ENCODE results near the gene SRGAP1. TPM values are rescaled to one million over a fixed set of nuclear protein-coding genes. Genes with fewer than 3 reads are reported as not detected.

Gene SRGAP1
- total RNA-seq, 1 donor from 2014 or later, result 3.0 TPM

DNA sequence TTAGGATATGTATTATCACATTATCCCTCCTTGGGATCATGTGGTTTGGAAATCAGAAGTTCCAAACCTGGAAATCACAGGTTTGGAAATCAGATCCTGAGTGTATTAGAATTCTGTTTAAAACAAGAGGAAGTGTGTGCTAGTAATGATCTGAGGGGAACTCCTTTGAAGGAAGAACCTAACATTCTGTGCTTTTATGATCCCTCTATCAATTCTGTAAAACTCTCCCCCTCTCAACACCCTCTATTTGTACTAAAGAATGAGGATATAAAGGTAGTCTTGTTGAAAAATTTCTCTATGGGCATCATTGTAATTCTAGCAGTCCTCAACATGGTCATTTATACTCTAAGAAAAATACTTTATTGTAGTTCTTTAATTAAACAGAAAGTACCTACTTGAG, 97.4 kb downstream of the SRGAP1 start:
- TF ChIP-seq EZH2phosphoT487 (IDR thresholded peaks at IDR 0.05) (no peak), EZH2 (IDR thresholded peaks at IDR 0.05) (no peak)
- TF ChIP-seq, protein P1, sequence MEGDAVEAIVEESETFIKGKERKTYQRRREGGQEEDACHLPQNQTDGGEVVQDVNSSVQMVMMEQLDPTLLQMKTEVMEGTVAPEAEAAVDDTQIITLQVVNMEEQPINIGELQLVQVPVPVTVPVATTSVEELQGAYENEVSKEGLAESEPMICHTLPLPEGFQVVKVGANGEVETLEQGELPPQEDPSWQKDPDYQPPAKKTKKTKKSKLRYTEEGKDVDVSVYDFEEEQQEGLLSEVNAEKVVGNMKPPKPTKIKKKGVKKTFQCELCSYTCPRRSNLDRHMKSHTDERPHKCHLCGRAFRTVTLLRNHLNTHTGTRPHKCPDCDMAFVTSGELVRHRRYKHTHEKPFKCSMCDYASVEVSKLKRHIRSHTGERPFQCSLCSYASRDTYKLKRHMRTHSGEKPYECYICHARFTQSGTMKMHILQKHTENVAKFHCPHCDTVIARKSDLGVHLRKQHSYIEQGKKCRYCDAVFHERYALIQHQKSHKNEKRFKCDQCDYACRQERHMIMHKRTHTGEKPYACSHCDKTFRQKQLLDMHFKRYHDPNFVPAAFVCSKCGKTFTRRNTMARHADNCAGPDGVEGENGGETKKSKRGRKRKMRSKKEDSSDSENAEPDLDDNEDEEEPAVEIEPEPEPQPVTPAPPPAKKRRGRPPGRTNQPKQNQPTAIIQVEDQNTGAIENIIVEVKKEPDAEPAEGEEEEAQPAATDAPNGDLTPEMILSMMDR (IDR thresholded peaks at IDR 0.05), result no peak
- no peak overlapping the region for H3K4me2 ChIP-seq
- no peaks in the 10 kb centered on the region for H4K20me1 ChIP-seq (ENCODE audit: low read depth)
- H3K36me3 Mint-ChIP-seq, result no peaks in the 10 kb centered on the region
- H3K4me3 Mint-ChIP-seq, result no peak overlapping the region
- H2AFZ ChIP-seq (replicated peaks), result no peak overlapping the region
- H3K9me3 ChIP-seq (ENCODE audit: low read depth), result no peaks in the 10 kb centered on the region
- H3K27ac ChIP-seq, result no peak overlapping the region
- H3K4me3 ChIP-seq, result no peak overlapping the region
- H3K9ac ChIP-seq, result no peak overlapping the region
- H3K27me3 Mint-ChIP-seq (ENCODE audit: insufficient read depth, low read depth), result no peaks in the 10 kb centered on the region
- no peaks in the 10 kb centered on the region for H3K9me3 Mint-ChIP-seq
- DNase-seq (ENCODE audit: low spot score), result no peak
- no peaks in the 10 kb centered on the region for H3F3A ChIP-seq (ENCODE audit: low read depth)
- H3K4me1 ChIP-seq, result peaks cover 10% of the 10 kb centered on the region
- no peaks in the 10 kb centered on the region for H3K36me3 ChIP-seq
- no peaks in the 10 kb centered on the region for H3K79me2 ChIP-seq (ENCODE audit: low read depth)
- no peak overlapping the region for H3K27ac Mint-ChIP-seq
- H3K27me3 ChIP-seq, result no peaks in the 10 kb centered on the region
- peaks cover 45% of the 10 kb centered on the region for H3K4me1 Mint-ChIP-seq

DNA sequence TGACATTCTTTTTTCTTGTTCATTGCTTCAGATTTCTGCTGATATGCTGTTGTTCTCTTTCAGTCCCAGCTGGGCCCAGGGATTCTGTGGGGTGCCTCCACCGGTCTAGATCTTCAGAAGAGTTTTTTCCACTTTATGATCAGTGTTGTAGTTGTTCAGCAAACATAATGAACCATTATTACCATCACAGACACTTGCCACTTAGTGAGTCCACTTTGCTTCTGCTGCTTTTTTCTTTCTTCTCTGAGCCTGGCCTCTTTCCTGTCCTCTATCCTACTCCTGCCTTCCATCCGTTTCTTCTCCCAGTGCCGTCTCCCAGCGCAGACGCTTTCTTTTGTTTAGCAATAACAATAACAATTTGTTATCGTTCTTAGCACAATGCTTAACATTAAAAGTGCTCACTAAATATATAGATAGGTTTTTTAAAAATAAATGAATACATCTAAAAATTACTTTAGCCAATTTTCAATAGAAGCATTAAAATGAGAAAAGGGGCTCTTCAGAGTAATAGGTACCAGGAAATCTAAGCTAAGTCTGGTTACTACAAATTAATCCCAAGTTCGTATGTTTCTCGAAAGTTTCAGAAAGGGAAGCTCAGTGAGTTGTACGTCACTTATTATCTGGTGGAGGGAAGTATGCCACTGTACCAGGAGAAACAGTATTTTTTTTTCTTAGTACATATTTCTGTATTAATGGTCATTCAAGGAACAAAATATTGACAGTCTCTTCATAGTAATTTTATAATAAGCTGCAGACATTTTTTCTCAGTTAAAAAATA, 98.2 kb downstream of the SRGAP1 start:
- H3K4me3 ChIP-seq, result no peak overlapping the region
- Mint-ChIP-seq H3K27me3 (ENCODE audit: insufficient read depth, low read depth) (no peaks in the 10 kb centered on the region), H3K9me3 (no peaks in the 10 kb centered on the region), H3K4me3 (no peak overlapping the region), H3K4me1 (peaks cover 41% of the 10 kb centered on the region), H3K27ac (no peak overlapping the region), H3K36me3 (no peaks in the 10 kb centered on the region)
- no peaks in the 10 kb centered on the region for H4K20me1 ChIP-seq (ENCODE audit: low read depth)
- H3K79me2 ChIP-seq (ENCODE audit: low read depth), result no peaks in the 10 kb centered on the region
- DNase-seq (ENCODE audit: low spot score), result no peak
- H2AFZ ChIP-seq (replicated peaks), result no peak overlapping the region
- no peaks in the 10 kb centered on the region for H3K9me3 ChIP-seq (ENCODE audit: low read depth)
- H3K27me3 ChIP-seq, result no peaks in the 10 kb centered on the region
- peaks cover 10% of the 10 kb centered on the region for H3K4me1 ChIP-seq
- H3K9ac ChIP-seq, result no peak overlapping the region
- H3K36me3 ChIP-seq, result no peaks in the 10 kb centered on the region
- no peak overlapping the region for H3K27ac ChIP-seq
- no peak overlapping the region for H3K4me2 ChIP-seq
- H3F3A ChIP-seq (ENCODE audit: low read depth), result no peaks in the 10 kb centered on the region
- TF ChIP-seq EZH2 (IDR thresholded peaks at IDR 0.05) (no peak), EZH2phosphoT487 (IDR thresholded peaks at IDR 0.05) (no peak)
- TF ChIP-seq, protein P1 (IDR thresholded peaks at IDR 0.05), result no peak

DNA sequence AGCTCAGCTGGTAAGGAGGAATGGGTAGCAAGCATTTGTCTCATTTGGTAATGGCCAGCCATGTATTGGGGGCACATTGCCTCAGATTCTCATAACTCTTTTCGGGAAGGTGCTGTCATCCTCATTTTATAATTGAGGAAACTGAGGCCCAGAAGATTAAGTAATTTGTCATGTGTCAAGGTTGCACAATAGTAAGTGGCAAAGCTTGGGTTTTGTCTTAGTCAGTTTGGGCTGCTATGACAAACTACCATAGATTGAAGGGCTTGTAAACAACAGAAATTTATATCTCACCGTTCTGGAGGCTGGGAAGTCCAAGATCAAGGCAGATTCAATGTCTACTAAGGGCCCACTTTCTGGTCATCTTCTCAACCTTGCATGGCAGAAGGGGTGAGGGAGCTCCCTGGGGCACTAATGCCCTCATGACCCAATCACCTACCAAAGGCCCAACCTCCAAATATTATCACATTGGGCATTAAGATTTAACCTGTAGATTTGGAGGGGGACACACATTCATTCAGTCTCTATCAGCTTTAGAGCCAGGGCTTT, 99.6 kb downstream of the SRGAP1 start:
- no peaks in the 10 kb centered on the region for H3F3A ChIP-seq (ENCODE audit: low read depth)
- H3K4me2 ChIP-seq, result no peak overlapping the region
- no peaks in the 10 kb centered on the region for H3K9me3 ChIP-seq (ENCODE audit: low read depth)
- H3K27me3 ChIP-seq, result no peaks in the 10 kb centered on the region
- H2AFZ ChIP-seq (replicated peaks), result no peak overlapping the region
- H3K4me3 ChIP-seq, result no peak overlapping the region
- no peaks in the 10 kb centered on the region for H3K27me3 Mint-ChIP-seq (ENCODE audit: insufficient read depth, low read depth)
- H3K27ac Mint-ChIP-seq, result no peak overlapping the region
- H3K36me3 Mint-ChIP-seq, result no peaks in the 10 kb centered on the region
- no peak overlapping the region for H3K4me3 Mint-ChIP-seq
- peaks cover 10% of the 10 kb centered on the region for H3K4me1 ChIP-seq
- H3K4me1 Mint-ChIP-seq, result peaks cover 36% of the 10 kb centered on the region
- H3K79me2 ChIP-seq (ENCODE audit: low read depth), result no peaks in the 10 kb centered on the region
- TF ChIP-seq, protein P1 (IDR thresholded peaks at IDR 0.05), result no peak
- TF ChIP-seq EZH2 (IDR thresholded peaks at IDR 0.05) (no peak), EZH2phosphoT487 (IDR thresholded peaks at IDR 0.05) (no peak)
- H4K20me1 ChIP-seq (ENCODE audit: low read depth), result no peaks in the 10 kb centered on the region
- no peaks in the 10 kb centered on the region for H3K36me3 ChIP-seq
- H3K9ac ChIP-seq, result no peak overlapping the region
- no peak overlapping the region for H3K27ac ChIP-seq
- DNase-seq (ENCODE audit: low spot score), result no peak
- no peaks in the 10 kb centered on the region for H3K9me3 Mint-ChIP-seq
